Measurements from ENCODE around the gene ANO7. TPM values are rescaled to one million over a fixed set of nuclear protein-coding genes. Genes with fewer than 3 reads are reported as not detected.

Gene ANO7, protein sequence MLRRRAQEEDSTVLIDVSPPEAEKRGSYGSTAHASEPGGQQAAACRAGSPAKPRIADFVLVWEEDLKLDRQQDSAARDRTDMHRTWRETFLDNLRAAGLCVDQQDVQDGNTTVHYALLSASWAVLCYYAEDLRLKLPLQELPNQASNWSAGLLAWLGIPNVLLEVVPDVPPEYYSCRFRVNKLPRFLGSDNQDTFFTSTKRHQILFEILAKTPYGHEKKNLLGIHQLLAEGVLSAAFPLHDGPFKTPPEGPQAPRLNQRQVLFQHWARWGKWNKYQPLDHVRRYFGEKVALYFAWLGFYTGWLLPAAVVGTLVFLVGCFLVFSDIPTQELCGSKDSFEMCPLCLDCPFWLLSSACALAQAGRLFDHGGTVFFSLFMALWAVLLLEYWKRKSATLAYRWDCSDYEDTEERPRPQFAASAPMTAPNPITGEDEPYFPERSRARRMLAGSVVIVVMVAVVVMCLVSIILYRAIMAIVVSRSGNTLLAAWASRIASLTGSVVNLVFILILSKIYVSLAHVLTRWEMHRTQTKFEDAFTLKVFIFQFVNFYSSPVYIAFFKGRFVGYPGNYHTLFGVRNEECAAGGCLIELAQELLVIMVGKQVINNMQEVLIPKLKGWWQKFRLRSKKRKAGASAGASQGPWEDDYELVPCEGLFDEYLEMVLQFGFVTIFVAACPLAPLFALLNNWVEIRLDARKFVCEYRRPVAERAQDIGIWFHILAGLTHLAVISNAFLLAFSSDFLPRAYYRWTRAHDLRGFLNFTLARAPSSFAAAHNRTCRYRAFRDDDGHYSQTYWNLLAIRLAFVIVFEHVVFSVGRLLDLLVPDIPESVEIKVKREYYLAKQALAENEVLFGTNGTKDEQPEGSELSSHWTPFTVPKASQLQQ
- total RNA-seq = under 1 TPM; 0.16 to 0.94 (median 0.27) TPM
- under 1 TPM in 1 of 2 donors, not detected in 1; 0.32 TPM for polyA plus RNA-seq
- total RNA-seq = not detected

DNA sequence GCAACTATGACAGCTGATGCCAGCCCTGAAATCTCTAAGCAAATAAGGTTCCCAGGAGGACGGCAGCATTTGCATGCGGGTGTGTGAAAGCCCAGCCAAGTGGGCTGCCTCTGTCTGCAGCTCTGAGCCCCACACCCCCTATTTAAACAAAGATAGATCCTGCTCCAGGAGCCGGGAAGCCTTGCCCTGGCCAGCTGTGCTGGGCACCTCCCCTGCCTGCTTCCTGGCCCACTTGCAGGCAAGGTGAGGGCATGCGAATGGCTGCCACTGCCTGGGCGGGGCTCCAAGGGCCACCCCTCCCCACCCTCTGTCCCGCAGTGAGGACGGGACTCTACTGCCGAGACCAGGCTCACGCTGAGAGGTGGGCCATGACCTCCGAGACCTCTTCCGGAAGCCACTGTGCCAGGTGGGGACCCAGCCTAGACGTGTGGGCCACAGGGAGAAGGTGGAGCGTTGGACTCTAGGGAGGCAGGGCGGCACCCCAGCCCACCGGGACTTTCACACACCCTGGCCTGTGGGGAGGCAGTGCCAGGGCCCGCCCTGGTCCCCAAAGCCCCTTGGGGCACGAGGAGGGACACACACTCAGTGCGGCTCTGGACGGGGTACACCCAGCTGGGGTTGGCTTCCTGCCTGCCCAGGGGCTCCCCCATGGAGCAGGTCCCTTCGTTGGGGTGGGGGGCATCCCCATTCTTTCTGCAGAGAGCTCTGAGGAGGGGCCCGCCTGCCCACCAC is at the start of gene ANO7:
TSS of gene ANO7 (plus strand) at position 317 of the 732 bp plus-strand sequence. CDS start 1,387 bp downstream, outside the sequence.
- no peak within 1 kb of the TSS for H3K4me3 ChIP-seq (ENCODE audit: low read length)
- Mint-ChIP-seq H3K36me3 (peaks cover 0 to 2% (median 0%) of the 10 kb centered on the region in 5 donors), H3K27me3 (no peaks in the 10 kb centered on the region), H3K4me3 (no peak within 1 kb of the TSS), H3K9me3 (no peaks in the 10 kb centered on the region), H3K27ac (no peak within 1 kb of the TSS), H3K4me1 (no peaks in the 10 kb centered on the region)
- H3K27me3 ChIP-seq (ENCODE audit: control insufficient read depth in 2 of 2, insufficient read depth in 2 of 2, low read length in 2 of 2) = no peaks in the 10 kb centered on the region
- no peaks in the 10 kb centered on the region for H3K4me1 ChIP-seq (ENCODE audit: control insufficient read depth in 2 of 2, insufficient read depth in 2 of 2, low read length in 2 of 2)
- DNase-seq (no peak), ATAC-seq (no peak)
- ChIA-PET CTCF (no interaction called here), POLR2A (no interaction called here)
- no peaks in the 10 kb centered on the region for H3K9me3 ChIP-seq (ENCODE audit: control insufficient read depth in 2 of 3, low read length in 3 of 3)
- intact Hi-C loops (cut with micrococcal nuclease) = no loop called here
- H3K27ac ChIP-seq (ENCODE audit: low read depth, low read length) = no peak within 1 kb of the TSS
- H3K36me3 ChIP-seq (ENCODE audit: control insufficient read depth in 2 of 3, insufficient read depth in 3 of 3, low read length in 3 of 3) = peaks cover 0 to 2% (median 0%) of the 10 kb centered on the region in 3 experiments

DNA sequence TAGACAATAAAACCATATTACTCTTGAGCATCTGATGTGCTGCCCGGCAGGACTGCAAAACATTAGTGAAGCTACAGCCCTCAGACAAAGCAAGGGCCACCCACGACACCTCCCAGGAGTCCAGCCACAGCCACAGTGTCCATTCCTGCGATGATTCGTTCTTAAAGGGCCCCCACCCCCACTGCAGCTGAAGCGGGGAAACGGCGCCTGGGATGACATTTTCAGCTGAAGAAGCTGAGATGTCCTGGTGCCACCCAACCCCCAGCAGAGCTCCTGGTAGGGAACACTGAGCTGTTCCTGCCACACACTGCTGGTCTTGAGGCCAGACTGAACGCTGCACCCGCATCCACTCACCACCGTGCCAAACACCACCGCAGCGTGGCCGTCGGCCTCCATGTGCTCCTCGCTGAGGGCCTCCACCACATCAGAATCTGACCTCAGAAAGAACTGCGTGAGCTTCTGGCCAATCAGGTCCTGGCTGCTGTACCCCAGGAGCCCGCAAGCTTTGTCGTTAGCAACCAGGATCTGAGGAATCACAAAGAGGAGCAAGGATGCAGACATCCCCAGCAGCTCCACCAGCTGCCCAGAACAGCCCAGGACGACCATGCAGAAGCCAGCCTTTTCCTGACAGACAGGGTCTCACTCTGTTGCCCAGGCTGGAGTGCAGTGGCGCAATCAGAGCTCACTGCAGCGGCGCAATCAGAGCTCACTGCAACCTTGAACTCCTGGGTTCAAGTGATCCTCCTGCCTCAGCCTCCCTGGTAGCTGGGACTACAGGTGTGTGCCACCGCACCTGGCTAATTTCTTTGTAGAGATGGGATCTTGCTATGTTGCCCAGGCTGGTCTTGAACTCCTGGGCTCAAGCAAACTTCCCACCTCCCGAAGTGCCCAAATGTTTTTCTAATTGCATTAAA is 48.7 kb upstream of the ANO7 start:
- Histone ChIP-seq H3K9me3 (ENCODE audit: control insufficient read depth in 2 of 3, low read length in 3 of 3) (no peaks in the 10 kb centered on the region), H3K27ac (ENCODE audit: low read depth, low read length) (no peak overlapping the region), H3K4me3 (ENCODE audit: low read length) (no peak overlapping the region), H3K4me1 (ENCODE audit: control insufficient read depth in 2 of 2, insufficient read depth in 2 of 2, low read length in 2 of 2) (no peaks in the 10 kb centered on the region), H3K27me3 (ENCODE audit: control insufficient read depth in 2 of 2, insufficient read depth in 2 of 2, low read length in 2 of 2) (no peaks in the 10 kb centered on the region), H3K36me3 (ENCODE audit: control insufficient read depth in 2 of 3, insufficient read depth in 3 of 3, low read length in 3 of 3) (peaks cover 0 to 65% (median 5%) of the 10 kb centered on the region in 3 experiments)
- no peaks in the 10 kb centered on the region for H3K27me3 Mint-ChIP-seq
- no peak overlapping the region for H3K4me3 Mint-ChIP-seq
- peaks cover 0 to 52% (median 8%) of the 10 kb centered on the region in 5 donors for H3K36me3 Mint-ChIP-seq
- ChIA-PET CTCF (interaction anchor here (1.7 kb wide), 1 partner anchor 9 kb away, joined by 3 read pairs; the partner anchor contains the start of gene PASK), POLR2A (interaction anchor here (0.6 to 2.7 kb wide), 5 partner anchors 10 to 123 kb away, joined by 3 to 9 read pairs (median 3); partner anchors contain the start of genes MTERF4, PASK and PPP1R7)
- H3K27ac Mint-ChIP-seq = peak overlapping the region in 1 of 9 donors; percentile 51
- H3K9me3 Mint-ChIP-seq = no peaks in the 10 kb centered on the region
- peaks cover 0 to 7% (median 0%) of the 10 kb centered on the region in 7 donors for H3K4me1 Mint-ChIP-seq
- ATAC-seq (no peak), DNase-seq (no peak)
- intact Hi-C loops (cut with micrococcal nuclease) = no loop called here

DNA sequence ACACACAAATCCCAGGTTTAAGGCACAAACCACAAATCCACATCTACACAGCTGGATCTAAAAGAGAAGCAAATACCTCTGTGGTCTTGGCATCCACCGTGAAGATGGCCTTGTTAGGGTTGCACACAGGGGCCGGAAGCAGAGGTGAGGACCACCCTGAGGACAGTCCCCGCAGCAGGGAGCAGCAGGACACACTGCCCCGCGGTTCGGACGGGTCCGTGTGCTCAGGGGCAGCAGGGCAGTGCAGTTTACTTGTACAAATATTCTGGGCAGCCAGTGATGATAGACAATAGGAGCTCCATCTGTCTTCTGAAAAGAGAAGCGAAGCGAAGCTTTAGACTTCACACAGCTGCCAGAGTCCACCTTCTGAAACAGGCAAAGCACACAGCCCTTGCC is 48.0 kb upstream of the ANO7 start:
- H3K9me3 Mint-ChIP-seq = no peaks in the 10 kb centered on the region
- H3K27me3 Mint-ChIP-seq = no peaks in the 10 kb centered on the region
- Histone ChIP-seq H3K4me1 (ENCODE audit: control insufficient read depth in 2 of 2, insufficient read depth in 2 of 2, low read length in 2 of 2) (no peaks in the 10 kb centered on the region), H3K27ac (ENCODE audit: low read depth, low read length) (no peak overlapping the region), H3K4me3 (ENCODE audit: low read length) (no peak overlapping the region), H3K9me3 (ENCODE audit: control insufficient read depth in 2 of 3, low read length in 3 of 3) (no peaks in the 10 kb centered on the region), H3K27me3 (ENCODE audit: control insufficient read depth in 2 of 2, insufficient read depth in 2 of 2, low read length in 2 of 2) (no peaks in the 10 kb centered on the region), H3K36me3 (ENCODE audit: control insufficient read depth in 2 of 3, insufficient read depth in 3 of 3, low read length in 3 of 3) (peaks cover 0 to 62% (median 5%) of the 10 kb centered on the region in 3 experiments)
- DNase-seq (no peak), ATAC-seq (no peak)
- CTCF ChIA-PET = interaction anchor here (1.7 kb wide), 1 partner anchor 9 kb away, joined by 3 read pairs; the partner anchor contains the start of gene PASK
- no peak overlapping the region for H3K27ac Mint-ChIP-seq
- no peak overlapping the region for H3K4me3 Mint-ChIP-seq
- intact Hi-C loops (cut with micrococcal nuclease) = no loop called here
- peaks cover 0 to 7% (median 0%) of the 10 kb centered on the region in 7 donors for H3K4me1 Mint-ChIP-seq
- POLR2A ChIA-PET = interaction anchor here (0.6 to 2.7 kb wide), 3 partner anchors 10 to 123 kb away, joined by 3 to 9 read pairs (median 6); partner anchors contain the start of genes PASK and PPP1R7
- peaks cover 0 to 52% (median 8%) of the 10 kb centered on the region in 5 donors for H3K36me3 Mint-ChIP-seq

DNA sequence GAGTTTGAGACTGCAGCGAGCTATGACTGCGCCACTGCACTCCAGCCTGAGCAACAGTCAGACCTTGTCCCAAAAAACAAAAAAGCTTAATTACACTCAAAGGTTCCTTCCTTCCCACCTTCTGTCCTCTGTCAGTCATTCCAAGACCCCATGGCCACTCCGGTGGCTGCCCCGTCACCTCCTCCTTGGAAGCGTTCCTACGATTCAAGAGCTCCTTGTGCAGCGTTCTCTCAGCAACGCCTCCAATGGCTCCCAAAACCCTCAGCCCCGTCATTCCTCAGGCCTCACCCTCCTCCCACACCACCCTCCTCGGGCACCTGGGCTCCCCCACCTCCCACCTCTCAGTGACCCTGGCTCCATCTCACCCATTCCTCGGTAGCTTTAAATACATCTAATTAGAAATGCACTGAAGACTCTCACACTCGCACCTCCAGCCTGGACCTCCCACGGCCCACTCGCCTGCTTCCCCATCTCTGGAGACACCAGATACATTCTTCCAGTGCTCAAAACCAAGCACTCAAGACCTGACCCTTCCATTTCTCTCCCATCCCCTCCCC is 47.2 kb upstream of the ANO7 start:
- ChIA-PET CTCF (interaction anchor here (1.7 kb wide), 1 partner anchor 8 kb away, joined by 3 read pairs; the partner anchor contains the start of gene PASK), POLR2A (interaction anchor here (0.6 to 2.7 kb wide), 3 partner anchors 9 to 641 kb away, joined by 4 to 9 read pairs (median 6); partner anchors contain the start of genes PASK and PPP1R7)
- no peaks in the 10 kb centered on the region for H3K9me3 Mint-ChIP-seq
- H3K4me3 ChIP-seq (ENCODE audit: low read length) = no peak overlapping the region
- H3K36me3 ChIP-seq (ENCODE audit: control insufficient read depth in 2 of 3, insufficient read depth in 3 of 3, low read length in 3 of 3) = peaks cover 0 to 54% (median 5%) of the 10 kb centered on the region in 3 experiments
- H3K4me3 Mint-ChIP-seq = no peak overlapping the region
- peaks cover 0 to 51% (median 8%) of the 10 kb centered on the region in 5 donors for H3K36me3 Mint-ChIP-seq
- no peaks in the 10 kb centered on the region for H3K27me3 ChIP-seq (ENCODE audit: control insufficient read depth in 2 of 2, insufficient read depth in 2 of 2, low read length in 2 of 2)
- ATAC-seq (no peak), DNase-seq (no peak)
- H3K27me3 Mint-ChIP-seq = no peaks in the 10 kb centered on the region
- intact Hi-C loops (cut with micrococcal nuclease) = no loop called here
- H3K27ac ChIP-seq (ENCODE audit: low read depth, low read length) = no peak overlapping the region
- H3K4me1 ChIP-seq (ENCODE audit: control insufficient read depth in 2 of 2, insufficient read depth in 2 of 2, low read length in 2 of 2) = no peaks in the 10 kb centered on the region
- no peaks in the 10 kb centered on the region for H3K9me3 ChIP-seq (ENCODE audit: control insufficient read depth in 2 of 3, low read length in 3 of 3)
- H3K27ac Mint-ChIP-seq = no peak overlapping the region
- peaks cover 0 to 14% (median 5%) of the 10 kb centered on the region in 7 donors for H3K4me1 Mint-ChIP-seq

DNA sequence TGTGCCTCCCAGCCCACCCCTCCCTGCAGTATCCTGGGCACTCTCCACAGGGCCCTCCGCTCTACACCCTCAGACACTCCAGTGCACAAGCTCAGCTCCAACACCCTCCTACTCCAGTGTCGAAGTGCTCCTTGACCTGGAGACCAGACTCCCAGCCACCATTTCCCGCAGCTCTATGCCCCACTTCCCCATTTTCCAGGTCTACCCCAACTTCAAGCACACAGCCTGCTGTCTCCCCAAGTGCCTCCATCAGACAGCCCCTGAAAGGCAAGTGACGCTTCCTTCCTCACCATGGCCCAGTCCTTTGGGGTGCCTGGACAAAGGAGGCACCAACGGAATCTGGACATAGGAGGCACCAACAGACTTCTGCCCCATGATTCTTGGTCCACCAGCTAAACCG is 46.4 kb upstream of the ANO7 start:
- ATAC-seq = no peak
- H3K4me1 Mint-ChIP-seq = peaks cover 0 to 17% (median 11%) of the 10 kb centered on the region in 7 donors
- H3K36me3 Mint-ChIP-seq = peaks cover 0 to 50% (median 8%) of the 10 kb centered on the region in 5 donors

More for the DNA sequence above, 46.4 kb upstream of the ANO7 start:
- no peaks in the 10 kb centered on the region for H3K9me3 Mint-ChIP-seq
- H3K4me3 Mint-ChIP-seq = no peak overlapping the region
- Histone ChIP-seq H3K9me3 (ENCODE audit: control insufficient read depth in 2 of 3, low read length in 3 of 3) (no peaks in the 10 kb centered on the region), H3K36me3 (ENCODE audit: control insufficient read depth in 2 of 3, insufficient read depth in 3 of 3, low read length in 3 of 3) (peaks cover 0 to 46% (median 5%) of the 10 kb centered on the region in 3 experiments), H3K27me3 (ENCODE audit: control insufficient read depth in 2 of 2, insufficient read depth in 2 of 2, low read length in 2 of 2) (no peaks in the 10 kb centered on the region), H3K4me1 (ENCODE audit: control insufficient read depth in 2 of 2, insufficient read depth in 2 of 2, low read length in 2 of 2) (peaks cover 0 to 4% of the 10 kb centered on the region in 2 donors), H3K4me3 (ENCODE audit: low read length) (no peak overlapping the region), H3K27ac (ENCODE audit: low read depth, low read length) (no peak overlapping the region)
- POLR2A ChIA-PET = no interaction called here
- CTCF ChIA-PET = no interaction called here
- intact Hi-C loops (cut with micrococcal nuclease) = no loop called here
- H3K27me3 Mint-ChIP-seq = no peaks in the 10 kb centered on the region
- peak overlapping the region in 2 of 9 donors; percentile 1 to 2 for H3K27ac Mint-ChIP-seq
- DNase-seq = no peak
